OCI-LY3 (cell line): ENCODE data around the gene CDH20.

Experiments used
- CTCF ChIP-seq: fragments of 200-600, 300-600 bp; sonication (generic); IDR thresholded peaks from 2 replicates; pipeline ENCODE4 v1.5.1; 2014; ENCODE audit warnings: antibody characterized with exemption, low read length, low read depth
- EZH2phosphoT487 ChIP-seq: fragments of 200-600 bp; shearing (Covaris generic); IDR thresholded peaks from 2 replicates; pipeline ENCODE4 v1.6.1; 2018; ENCODE audit warnings: antibody characterized with exemption, mixed run types, low read depth

- TF ChIP-seq EZH2phosphoT487 (no peak), CTCF (no peak)
Observed at GRCh38 chr18:61295153-61295552, 38.1 kb upstream of the CDH20 start.
